ENCODE measurements around the gene OR8D4.
"Not testable (repeated sequence)": the region's sequence is repeated elsewhere in the genome, so short reads cannot be mapped to it uniquely, and the experiment has no call there.

OR8D4 gene

GRCh38 chr11:123901867-123902266, at the start of gene OR8D4:
Gene OR8D4 (plus strand): TSS chr11:123902167. CDS start chr11:123906432, 4,265 bp downstream.
- DNase-seq, result no peak

DNA sequence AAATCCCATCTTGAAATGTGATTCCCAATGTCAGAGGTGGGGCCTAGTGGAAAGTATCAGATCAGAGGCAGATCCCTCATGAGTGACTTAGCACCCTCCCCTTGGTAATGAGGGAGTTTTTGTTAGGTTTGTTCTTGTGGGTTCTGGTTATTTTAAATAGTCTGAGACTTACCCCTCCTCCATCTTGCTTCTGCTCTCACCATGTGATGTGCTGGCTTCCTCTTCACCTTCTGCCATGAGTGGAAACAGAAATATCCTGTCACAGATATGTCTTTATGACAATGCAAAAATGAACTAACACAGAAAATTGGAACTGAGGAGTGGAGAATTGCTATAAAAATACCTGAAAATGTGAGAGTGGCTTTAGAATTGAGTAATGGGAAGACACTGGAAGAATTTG, 49.6 kb upstream of the OR8D4 start:
- DNase-seq, result no peak

DNA sequence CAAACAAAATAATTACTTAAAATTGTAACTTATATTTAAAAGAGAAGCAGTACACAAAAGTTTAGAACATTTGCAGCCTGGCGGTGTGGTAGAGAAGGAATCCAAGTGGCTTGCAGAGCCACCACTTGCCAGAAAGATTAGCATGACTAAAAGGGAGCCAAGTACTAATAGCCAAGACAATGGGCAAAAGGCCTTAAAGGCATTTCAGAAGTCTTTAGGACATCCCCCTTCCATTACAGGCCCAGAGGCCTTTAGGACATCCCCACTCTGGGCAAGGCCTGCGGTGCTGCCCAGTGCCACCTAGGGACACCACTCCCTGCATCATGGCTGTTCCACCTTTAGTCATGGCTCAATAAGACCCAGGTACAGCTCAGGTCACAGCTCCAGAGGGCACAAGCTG, 48.9 kb upstream of the OR8D4 start:
- no peak for DNase-seq

GRCh38 chr11:123856444-123856843, 45.5 kb upstream of the OR8D4 start:
- no peak for DNase-seq

- no peak for DNase-seq
Measured at GRCh38 chr11:123859731-123860130, 42.2 kb upstream of the OR8D4 start.

- DNase-seq, result not testable (repeated sequence)
Measured at GRCh38 chr11:123865293-123865692, 36.7 kb upstream of the OR8D4 start.

GRCh38 chr11:123867795-123868194, 34.2 kb upstream of the OR8D4 start:
- not testable (repeated sequence) for DNase-seq

GRCh38 chr11:123880912-123881311, 21.1 kb upstream of the OR8D4 start:
- DNase-seq, result no peak

- no peak for DNase-seq
Measured at GRCh38 chr11:123885570-123885969, 16.4 kb upstream of the OR8D4 start, which contains the start of gene TMEM225. Gene TMEM225 (minus strand): TSS chr11:123885670. CDS start chr11:123885425, 245 bp downstream.

- DNase-seq, result no peak
Measured at GRCh38 chr11:123892031-123892430, 9.9 kb upstream of the OR8D4 start.

GRCh38 chr11:123899792-123900191, 2.2 kb upstream of the OR8D4 start:
- no peak for DNase-seq

DNA sequence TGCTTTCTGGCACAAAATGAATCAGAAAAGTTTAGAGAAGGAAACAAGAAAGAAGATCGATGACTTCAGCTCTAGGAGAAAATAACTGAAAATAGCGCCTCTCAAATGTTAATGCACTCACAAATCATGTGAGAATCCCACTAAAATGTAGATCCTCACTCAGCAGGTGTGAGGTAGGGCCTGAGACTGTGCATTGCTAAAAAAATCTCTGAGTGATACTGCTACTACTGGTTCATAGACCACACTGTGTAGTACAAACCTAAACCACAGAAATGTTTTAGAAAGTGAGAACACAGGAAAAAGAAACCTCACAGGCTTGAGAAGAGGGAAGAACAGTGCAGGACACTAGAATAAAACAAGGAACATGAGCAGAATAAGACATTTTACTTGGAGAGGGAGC, 2.0 kb downstream of the OR8D4 start:
- no peak for DNase-seq

GRCh38 chr11:123904932-123905331, 3.0 kb downstream of the OR8D4 start:
- no peak for DNase-seq

DNA sequence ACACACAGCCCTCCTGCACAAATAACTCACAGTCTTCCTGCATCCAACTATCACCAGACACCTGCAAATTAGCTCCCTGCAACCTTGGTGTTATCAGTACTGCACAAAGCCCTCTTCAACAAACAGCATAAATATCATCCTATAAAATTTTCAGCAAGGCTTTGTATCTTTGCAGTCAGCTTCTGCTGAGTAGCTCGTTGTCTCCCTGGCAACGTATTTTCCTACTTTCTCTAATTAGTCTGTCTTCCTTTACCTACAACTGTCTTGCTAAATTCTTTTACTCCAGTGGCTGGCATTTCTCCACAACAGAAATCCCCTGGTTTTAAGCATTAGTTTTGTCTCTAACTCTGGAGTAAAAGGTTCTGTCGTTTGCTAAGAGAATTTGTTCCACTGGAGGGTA, 3.9 kb downstream of the OR8D4 start:
- no peak for DNase-seq

GRCh38 chr11:123920943-123921342, 19.0 kb downstream of the OR8D4 start:
- no peak for DNase-seq

GRCh38 chr11:123924027-123924426, 22.1 kb downstream of the OR8D4 start:
- DNase-seq, result no peak

GRCh38 chr11:123939317-123939716, 37.4 kb downstream of the OR8D4 start, which contains the start of gene OR4D5:
Gene OR4D5 (plus strand): TSS chr11:123939617. CDS start chr11:123939617, 0 bp downstream.
- DNase-seq, result no peak

DNA sequence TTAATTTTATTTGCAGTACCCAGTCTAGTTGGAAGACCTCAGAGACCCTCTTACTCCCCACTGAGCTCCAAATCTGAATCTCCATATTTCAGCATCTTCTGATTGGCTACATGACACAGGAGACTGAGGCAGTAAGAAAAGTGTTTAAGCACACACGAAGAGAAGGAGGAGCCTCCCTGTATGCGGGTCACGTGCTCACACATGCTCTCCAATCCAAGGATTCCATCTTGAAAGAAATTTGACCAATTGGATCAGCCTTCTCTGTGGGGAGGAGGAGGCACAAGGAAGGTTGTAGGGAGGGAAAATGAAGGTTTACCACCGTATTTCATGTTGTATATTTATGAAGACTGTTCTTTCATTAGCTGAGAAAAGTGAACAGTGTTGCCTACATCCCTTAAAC, 40.4 kb downstream of the OR8D4 start:
- DNase-seq, result no peak

DNA sequence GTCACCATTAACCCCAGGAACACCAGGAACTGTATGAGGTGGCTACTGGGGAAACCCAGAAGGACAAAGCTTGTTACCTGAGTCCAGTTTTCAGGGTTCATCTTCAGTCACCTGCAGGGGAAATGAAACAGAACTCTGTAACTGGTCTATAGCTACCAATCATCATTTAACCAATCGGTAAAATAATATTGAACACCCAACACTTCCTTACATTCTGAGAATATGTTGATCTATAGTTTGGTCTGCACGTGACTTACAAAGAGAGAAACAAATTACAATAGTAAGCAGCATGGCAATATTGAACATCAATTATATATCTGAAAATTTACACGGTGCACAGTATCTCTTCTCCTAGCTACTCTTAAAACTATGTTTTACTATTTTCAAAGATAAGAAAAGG, 41.8 kb downstream of the OR8D4 start, which contains the start of gene OR6T1:
Gene OR6T1 (minus strand): TSS at position 101 of the 400 bp plus-strand sequence. CDS start 0 bp downstream, at position 101.
- DNase-seq, result no peak

DNA sequence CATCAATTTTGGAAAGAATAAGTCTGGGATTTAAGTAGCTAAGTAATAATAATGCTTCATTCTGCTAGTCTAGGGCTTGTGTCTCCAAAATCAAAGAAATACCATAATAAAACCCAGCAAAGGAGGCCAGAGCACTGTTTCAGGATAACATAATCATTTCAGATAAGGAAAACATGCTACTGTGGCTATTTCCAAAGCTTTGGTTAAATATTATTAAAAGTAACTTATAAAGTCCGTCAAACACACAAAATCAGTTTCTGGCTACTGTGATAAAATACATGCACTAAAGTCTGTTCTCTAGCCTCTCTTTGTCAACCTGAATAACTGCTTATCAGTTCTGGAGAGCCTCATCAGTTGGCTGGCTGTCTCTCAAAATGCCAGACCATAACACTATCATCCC, 43.2 kb downstream of the OR8D4 start:
- no peak for DNase-seq

- DNase-seq, result no peak
Measured at GRCh38 chr11:123956752-123957151, 54.8 kb downstream of the OR8D4 start.

Measured in NCI-H69 (cell line).